22Rv1 (cell line): Measurements from ENCODE around the gene LFNG.

Experiments
- H3K27ac ChIP-seq: fragments of 450-650 bp; 2 replicates; pipeline ENCODE4 v1.5.1; 2017
- CTCF ChIP-seq: fragments of 450-650 bp; IDR thresholded peaks from 2 replicates; pipeline ENCODE4 v1.5.1; 2017; ENCODE audit warnings: mild to moderate bottlenecking
- ZFX ChIP-seq: fragments of 450-650 bp; IDR thresholded peaks from 2 replicates; pipeline ENCODE4 v1.6.1; 2017; ENCODE audit warnings: antibody characterized with exemption, borderline replicate concordance

Gene LFNG

DNA sequence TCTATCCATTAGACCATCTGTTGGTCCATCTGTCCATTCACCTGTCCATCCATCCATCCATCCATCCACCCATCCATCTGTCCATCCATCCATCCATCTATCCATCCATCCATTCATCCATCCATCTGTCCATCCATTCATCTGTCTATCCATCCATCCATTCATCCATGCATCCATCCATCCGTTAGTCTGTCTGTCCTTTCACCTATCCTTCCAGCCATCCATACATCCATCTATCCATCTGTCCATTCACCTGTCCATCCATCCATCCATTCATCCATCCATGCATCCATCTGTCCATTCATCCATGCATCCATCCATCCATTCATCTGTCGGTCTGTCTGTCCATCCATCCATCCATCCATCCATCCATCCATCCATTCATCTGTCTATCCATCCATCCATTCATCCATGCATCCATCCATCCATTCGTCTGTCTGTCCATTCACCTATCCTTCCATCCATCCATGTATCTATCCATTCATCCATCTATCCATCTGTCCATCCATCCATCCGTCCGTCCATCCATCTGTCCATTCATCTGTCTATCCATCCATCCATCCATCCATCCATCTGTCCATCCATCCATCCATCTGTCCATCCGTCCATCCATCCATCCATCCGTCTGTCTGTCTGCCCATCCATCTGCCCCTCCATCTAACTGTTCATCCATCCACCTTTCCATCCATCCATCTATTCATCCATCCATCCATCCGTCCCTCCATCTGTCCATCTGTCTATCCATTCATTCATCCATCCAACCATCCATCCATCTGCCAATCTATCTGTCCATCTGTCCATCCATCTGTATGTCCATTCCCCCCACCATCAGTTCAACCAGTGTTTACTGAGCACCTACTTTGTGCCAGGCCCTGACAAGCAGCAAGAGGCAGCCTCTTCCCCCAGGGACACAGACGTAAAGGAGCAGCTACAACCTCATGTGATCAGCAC lies 4.8 kb upstream of the LFNG start:
- TF ChIP-seq CTCF (no peak), ZFX (no peak)
- no peak overlapping the region for H3K27ac ChIP-seq

DNA sequence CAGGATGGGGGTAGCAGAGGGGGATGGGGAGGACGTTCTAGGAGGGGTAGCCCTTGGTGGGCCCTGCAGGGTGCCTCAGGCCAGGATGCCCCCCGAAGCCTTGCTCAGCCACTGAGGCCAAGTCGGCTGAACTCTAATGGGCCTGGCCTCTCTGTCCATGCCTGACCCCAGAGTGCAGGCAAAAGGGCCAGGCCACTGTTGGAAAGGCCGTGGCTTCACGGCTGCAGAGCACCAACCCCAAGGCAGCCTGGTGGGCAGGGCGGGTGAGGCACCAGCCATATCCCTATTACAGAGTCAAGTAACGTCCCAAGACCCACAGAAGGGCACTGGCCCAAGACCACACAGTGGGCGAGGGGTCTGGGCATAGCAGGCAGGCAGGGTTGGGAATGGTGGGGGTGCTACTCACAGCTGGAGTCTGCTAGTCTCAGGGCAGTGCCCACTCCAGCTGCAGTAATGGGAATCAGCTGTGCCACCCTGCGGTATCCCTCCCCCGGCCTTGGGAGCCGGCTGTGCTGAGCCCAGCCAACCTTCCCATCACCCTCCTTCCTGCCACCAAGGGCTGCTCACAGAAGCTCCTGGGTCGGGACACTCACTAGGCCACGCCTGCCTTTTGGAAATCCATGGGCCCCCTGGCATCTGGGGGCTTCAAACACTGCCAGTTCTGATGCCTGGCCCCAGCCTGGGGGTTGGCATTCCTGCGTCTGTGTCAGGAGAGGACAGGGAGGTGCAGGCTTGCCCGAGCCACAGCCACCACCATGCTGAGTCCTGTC lies 4.0 kb upstream of the LFNG start:
- no peak overlapping the region for H3K27ac ChIP-seq
- no peak for TF ChIP-seq CTCF
- no peak for TF ChIP-seq ZFX

DNA sequence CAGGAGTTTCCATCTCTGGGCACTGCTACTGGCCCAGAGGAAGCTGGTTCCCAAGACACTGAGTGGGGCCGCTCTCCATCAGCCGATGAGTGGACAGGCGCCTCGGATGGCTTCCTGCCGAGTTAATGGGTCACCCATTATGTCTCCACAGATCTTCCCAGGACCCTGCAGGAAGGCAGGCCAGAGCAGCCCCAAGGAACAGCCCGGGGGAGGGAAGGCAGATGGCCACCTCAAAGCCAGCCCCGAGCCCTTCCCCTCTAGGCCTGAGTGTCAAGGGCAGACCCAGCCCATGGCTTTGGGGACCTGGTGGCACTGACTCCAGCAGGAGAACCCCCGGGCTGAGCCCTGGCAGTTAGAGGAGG lies 3.4 kb upstream of the LFNG start:
- no peak for TF ChIP-seq ZFX
- no peak for TF ChIP-seq CTCF
- no peak overlapping the region for H3K27ac ChIP-seq

GRCh38 chr7:2517026-2517425 lies 2.5 kb upstream of the LFNG start:
- no peak overlapping the region for H3K27ac ChIP-seq
- TF ChIP-seq ZFX (no peak), CTCF (no peak)

DNA sequence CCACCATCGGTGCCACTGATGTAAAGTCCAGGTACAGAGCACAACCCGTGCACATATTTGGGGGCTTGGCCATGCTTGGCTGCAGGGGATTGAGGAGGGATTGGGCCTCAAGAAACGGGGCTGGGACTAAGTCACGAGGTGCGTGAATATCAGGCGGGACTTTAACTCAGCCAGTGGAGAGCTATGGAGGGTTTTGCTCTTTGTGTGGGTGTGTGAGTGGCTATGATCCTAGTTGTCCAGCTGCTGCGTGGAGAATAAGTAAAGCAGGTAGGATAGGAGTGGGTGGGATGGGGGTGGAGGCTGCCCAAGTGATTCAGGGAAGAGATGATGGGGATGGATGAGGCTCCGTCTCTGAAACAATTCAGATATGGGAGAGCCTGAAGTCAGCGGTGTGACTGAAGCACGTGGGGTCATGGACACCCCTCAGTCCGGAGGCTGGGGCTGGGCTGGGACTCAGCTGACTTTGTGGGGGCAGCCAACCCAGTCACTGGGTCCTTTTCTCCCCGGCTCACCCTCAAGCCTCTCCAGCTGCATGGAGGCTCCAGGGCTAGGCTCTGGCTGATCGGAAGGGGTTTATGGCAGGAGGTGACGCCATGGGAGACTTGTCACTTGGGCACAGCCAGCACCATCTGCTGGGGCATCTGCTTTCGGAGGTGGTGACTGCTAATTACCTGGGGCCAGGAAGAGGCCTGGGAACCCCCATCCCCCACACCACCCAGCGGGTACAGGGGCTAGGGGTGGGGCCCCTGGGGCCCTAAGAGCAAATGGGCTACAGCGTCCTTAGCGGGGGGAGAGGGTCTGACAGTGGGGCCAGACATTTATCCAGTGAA lies 1.7 kb upstream of the LFNG start:
- no peak for TF ChIP-seq ZFX
- no peak for TF ChIP-seq CTCF
- H3K27ac ChIP-seq = no peak overlapping the region

GRCh38 chr7:2518737-2519118 lies 846 bp upstream of the LFNG start:
- no peak overlapping the region for H3K27ac ChIP-seq
- TF ChIP-seq ZFX = no peak
- no peak for TF ChIP-seq CTCF
